ENCODE measurements around the gene PPOX. TPM values are rescaled to one million over a fixed set of nuclear protein-coding genes. Genes with fewer than 3 reads are reported as not detected.

Gene PPOX
- total RNA-seq, 4 donors from 2014 or later, result 11.3 to 40.5 (median 21.6) TPM

DNA sequence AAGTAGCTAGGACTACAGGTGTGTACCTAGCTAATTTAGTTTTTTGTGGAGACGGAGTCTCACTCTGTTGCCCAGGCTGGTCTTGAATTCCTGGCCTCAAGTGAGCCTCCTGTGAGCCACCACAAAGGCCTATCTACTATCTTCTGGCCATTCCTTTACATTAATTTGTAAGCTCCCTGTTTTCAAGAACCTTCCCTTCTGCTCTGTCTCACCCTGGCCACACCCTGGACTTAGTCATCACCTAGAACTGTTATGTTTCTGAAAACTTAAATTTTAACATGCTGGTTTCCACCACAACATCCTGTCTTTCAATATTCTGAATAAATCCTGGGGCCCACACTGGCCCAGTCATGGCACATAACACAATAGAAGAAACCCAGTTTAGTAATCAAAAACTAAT is 16.0 kb downstream of the PPOX start:
- H3K4me1 ChIP-seq, result no peaks in the 10 kb centered on the region
- H3K4me3 ChIP-seq, result no peak overlapping the region
- no peaks in the 10 kb centered on the region for H3K9me3 ChIP-seq
- TF ChIP-seq POLR2A (IDR thresholded peaks at IDR 0.05), result no peak
- TF ChIP-seq CTCF (IDR thresholded peaks at IDR 0.05), result no peak
- no peak overlapping the region for H3K27ac ChIP-seq
- H3K36me3 ChIP-seq, result no peaks in the 10 kb centered on the region
- no peaks in the 10 kb centered on the region for H3K27me3 ChIP-seq
- intact Hi-C loops (cut with DNase I; ENCODE audit: low total_unique reads), result no loop called here
- no peak for DNase-seq

- H3K4me1 ChIP-seq, result no peaks in the 10 kb centered on the region
- DNase-seq, result peak in 1 of 2 donors; percentile 79
- peak overlapping the region; percentile 55 to 66 for H3K27ac ChIP-seq
- intact Hi-C loops (cut with DNase I; ENCODE audit: low total_unique reads), result no loop called here
- H3K36me3 ChIP-seq, result no peaks in the 10 kb centered on the region
- TF ChIP-seq POLR2A (IDR thresholded peaks at IDR 0.05), result no peak
- TF ChIP-seq CTCF (IDR thresholded peaks at IDR 0.05), result no peak
- H3K9me3 ChIP-seq, result no peaks in the 10 kb centered on the region
- no peak overlapping the region for H3K4me3 ChIP-seq
- no peaks in the 10 kb centered on the region for H3K27me3 ChIP-seq
These were observed 19.1 kb downstream of the PPOX start for GRCh38 chr1:161185282-161185682.

GRCh38 chr1:161185732-161186311 is 19.6 kb downstream of the PPOX start:
- no peaks in the 10 kb centered on the region for H3K36me3 ChIP-seq
- H3K4me3 ChIP-seq, result no peak overlapping the region
- H3K4me1 ChIP-seq, result no peaks in the 10 kb centered on the region
- peak overlapping the region; percentile 55 to 66 for H3K27ac ChIP-seq
- H3K27me3 ChIP-seq, result no peaks in the 10 kb centered on the region
- intact Hi-C loops (cut with DNase I; ENCODE audit: low total_unique reads), result no loop called here
- no peak for DNase-seq
- TF ChIP-seq CTCF (IDR thresholded peaks at IDR 0.05), result no peak
- no peak for TF ChIP-seq POLR2A (IDR thresholded peaks at IDR 0.05)
- H3K9me3 ChIP-seq, result no peaks in the 10 kb centered on the region

DNA sequence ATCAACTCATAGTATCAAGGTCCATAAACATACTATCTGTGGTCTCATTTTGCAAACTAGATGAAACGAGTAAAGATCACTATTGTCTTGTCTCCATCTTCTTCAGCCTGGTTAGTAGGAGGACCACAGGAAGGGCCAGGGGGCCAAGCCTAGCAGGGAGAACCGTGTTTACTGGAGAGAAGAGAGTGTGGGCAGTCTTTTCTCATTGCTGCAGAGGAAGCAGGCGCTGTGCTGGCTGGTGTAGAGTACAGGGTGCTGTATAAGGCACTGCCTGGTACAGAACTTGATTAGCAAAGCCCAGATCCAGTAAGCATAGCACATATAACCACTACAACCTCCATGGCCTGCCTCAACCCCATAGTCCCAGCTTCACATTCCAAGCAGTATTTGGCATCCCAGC is 21.1 kb downstream of the PPOX start:
- intact Hi-C loops (cut with DNase I; ENCODE audit: low total_unique reads), result no loop called here
- no peaks in the 10 kb centered on the region for H3K4me1 ChIP-seq
- TF ChIP-seq CTCF (IDR thresholded peaks at IDR 0.05), result no peak
- no peak for TF ChIP-seq POLR2A (IDR thresholded peaks at IDR 0.05)
- H3K9me3 ChIP-seq, result no peaks in the 10 kb centered on the region
- no peaks in the 10 kb centered on the region for H3K27me3 ChIP-seq
- H3K4me3 ChIP-seq, result no peak overlapping the region
- H3K27ac ChIP-seq, result no peak overlapping the region
- DNase-seq, result no peak
- no peaks in the 10 kb centered on the region for H3K36me3 ChIP-seq

GRCh38 chr1:161188381-161188780 is 22.2 kb downstream of the PPOX start:
- no peak for DNase-seq
- intact Hi-C loops (cut with DNase I; ENCODE audit: low total_unique reads), result no loop called here
- TF ChIP-seq CTCF (IDR thresholded peaks at IDR 0.05), result no peak
- TF ChIP-seq POLR2A (IDR thresholded peaks at IDR 0.05), result no peak
- H3K4me1 ChIP-seq, result no peaks in the 10 kb centered on the region
- no peaks in the 10 kb centered on the region for H3K9me3 ChIP-seq
- H3K27ac ChIP-seq, result no peak overlapping the region
- H3K36me3 ChIP-seq, result no peaks in the 10 kb centered on the region
- H3K4me3 ChIP-seq, result no peak overlapping the region
- no peaks in the 10 kb centered on the region for H3K27me3 ChIP-seq
